PC-3 (cell line): ENCODE measurements around the gene MYL11. TPM values are rescaled to one million over a fixed set of nuclear protein-coding genes. Genes with fewer than 3 reads are reported as not detected.

Source experiments
- ATAC-seq: fragments of 200-7000 bp; cut with Tn5 transposase; 2 replicates; pipeline ENCODE4 v1.9.1; 2020; ENCODE audit warnings: mild to moderate bottlenecking, moderate library complexity
- BruUV-seq: library from RNA; stranded (reverse); fragments of 400-500 nt; replicated peaks from 2 replicates; lab custom pipeline; 2021; lab: Mats Ljungman, UMichigan
- CTCF ChIA-PET: fragments of 300-600 bp; sonication (Branson Sonifier 250); formaldehyde crosslinking; loops from one replicate; lab custom pipeline; 2022; ENCODE audit warnings: antibody characterized with exemption; lab: Charles Lee
- POLR2A ChIA-PET: fragments of 300-600 bp; sonication (Branson Sonifier 250); formaldehyde crosslinking; loops from one replicate; lab custom pipeline; 2022; ENCODE audit warnings: antibody characterized with exemption; ENCODE audit not compliant: unreplicated experiment; lab: Charles Lee
- DNase-seq: peaks from one replicate; pipeline ENCODE4 v3.0.0-alpha.2; 2015
- H2AFZ ChIP-seq: fragments of 300-600 bp; sonication (generic); 2 replicates; pipeline ENCODE4 v1.6.0; 2016; ENCODE audit warnings: antibody characterized with exemption, low read length
- H3F3A ChIP-seq: fragments of 300-600 bp; sonication (generic); one replicate; pipeline ENCODE4 v1.6.0; 2017; ENCODE audit warnings: antibody characterized with exemption, low read length, control low read depth, mild to moderate bottlenecking; ENCODE audit not compliant: unreplicated experiment
- H3K27ac ChIP-seq: fragments of 300-600 bp; sonication (generic); 2 replicates; pipeline ENCODE4 v1.5.1; 2016; ENCODE audit warnings: mild to moderate bottlenecking, low read length
- H3K27me3 ChIP-seq: fragments of 300-600 bp; sonication (generic); 2 replicates; pipeline ENCODE4 v1.6.1; 2016; ENCODE audit warnings: low read length, mixed read lengths
- H3K36me3 ChIP-seq: fragments of 300-600 bp; sonication (generic); 2 replicates; pipeline ENCODE4 v1.6.1; 2016; ENCODE audit warnings: low read depth, mixed run types, low read length, mixed read lengths
- H3K4me1 ChIP-seq: fragments of 300-600 bp; sonication (generic); 2 replicates; pipeline ENCODE4 v1.5.1; 2016; ENCODE audit warnings: low read length; ENCODE audit not compliant: insufficient read depth
- H3K4me2 ChIP-seq: fragments of 300-600 bp; sonication (generic); 2 replicates; pipeline ENCODE4 v1.6.0; 2016; ENCODE audit warnings: low read length
- H3K4me3 ChIP-seq: fragments of 300-600 bp; sonication (generic); 2 replicates; pipeline ENCODE4 v1.5.1; 2016; ENCODE audit warnings: mild to moderate bottlenecking, low read length, mixed read lengths
- H3K79me2 ChIP-seq: fragments of 300-600 bp; sonication (generic); 2 replicates; pipeline ENCODE4 v1.6.1; 2017; ENCODE audit warnings: low read length, mixed read lengths
- H3K9ac ChIP-seq: fragments of 300-600 bp; sonication (generic); 2 replicates; pipeline ENCODE4 v1.6.0; 2016; ENCODE audit warnings: mild to moderate bottlenecking, low read length
- H3K9me2 ChIP-seq: fragments of 300-600 bp; sonication (generic); replicated peaks from 2 replicates; pipeline ENCODE4 v1.6.1; 2016; ENCODE audit warnings: mixed run types, low read length, mixed read lengths
- H3K9me3 ChIP-seq: fragments of 300-600 bp; sonication (generic); 2 replicates; pipeline ENCODE4 v1.6.1; 2016; ENCODE audit warnings: low read length, mixed read lengths
- H4K20me1 ChIP-seq: fragments of 300-600 bp; sonication (generic); 2 replicates; pipeline ENCODE4 v1.6.1; 2016; ENCODE audit warnings: low read length, mixed read lengths
- CTCF ChIP-seq: fragments of 300-600 bp; sonication (generic); conservative IDR thresholded peaks from 2 replicates; pipeline ENCODE4 v1.5.1; 2017; ENCODE audit warnings: antibody characterized with exemption, low read depth, mild to moderate bottlenecking, low read length
- EZH2 ChIP-seq: fragments of 300-600 bp; sonication (generic); IDR thresholded peaks from one replicate; pipeline ENCODE4 v1.6.1; 2017; ENCODE audit warnings: antibody characterized with exemption, mild to moderate bottlenecking, low read length; ENCODE audit not compliant: unreplicated experiment
- EZH2phosphoT487 ChIP-seq: fragments of 300-600 bp; sonication (generic); IDR thresholded peaks from 2 replicates; pipeline ENCODE4 v1.6.1; 2018; ENCODE audit warnings: mild to moderate bottlenecking, antibody characterized with exemption, low read length, borderline replicate concordance
- intact Hi-C: fragments of 100-400 bp; cut with micrococcal nuclease; formaldehyde crosslinking; loops from 2 replicates; pipeline ENCODE4 v1.9.0; 2023
- total RNA-seq: library from RNA; depleted of rRNA; stranded (reverse); fragments of >200 nt; gene quantifications from 2 replicates; pipeline ENCODE4 v1.2.3, GENCODE V29; 2014

MYL11 gene
- total RNA-seq, 1 experiment from 2014 or later, result not detected

GRCh38 chr16:30369091-30369937 lies 5.3 kb upstream of the MYL11 start:
- peaks cover 55% of the 10 kb centered on the region for H3K79me2 ChIP-seq
- DNase-seq, result peak; percentile 8
- BruUV-seq, result no TSS peak
- H3K9me2 ChIP-seq, result no peaks in the 10 kb centered on the region
- no peak for ATAC-seq
- no peaks in the 10 kb centered on the region; the same call in 1 of the 2 replicates for H3K36me3 ChIP-seq
- TF ChIP-seq EZH2phosphoT487, result no peak
- no peak for TF ChIP-seq CTCF
- TF ChIP-seq EZH2, result no peak
- H3K9me3 ChIP-seq, result no peaks in the 10 kb centered on the region
- no peaks in the 10 kb centered on the region for H3K27me3 ChIP-seq
- peaks cover 21% of the 10 kb centered on the region for H3K4me1 ChIP-seq
- H3K4me2 ChIP-seq, result peak overlapping the region; percentile 100
- no peaks in the 10 kb centered on the region for H3F3A ChIP-seq
- ChIA-PET POLR2A (no interaction called here), CTCF (no interaction called here)
- H2AFZ ChIP-seq, result no peak overlapping the region
- H3K4me3 ChIP-seq, result peak overlapping the region; percentile 94
- H3K9ac ChIP-seq, result peak overlapping the region; percentile 78
- peaks cover 19% of the 10 kb centered on the region for H4K20me1 ChIP-seq
- H3K27ac ChIP-seq, result peak overlapping the region; percentile 55
- intact Hi-C loops, result loop anchor here (5.0 kb wide), 1 partner anchor 38 kb away; the partner anchor contains the start of gene ZNF771

GRCh38 chr16:30369938-30370455 lies 4.6 kb upstream of the MYL11 start:
- peak overlapping the region; percentile 78 for H3K9ac ChIP-seq
- H3K36me3 ChIP-seq, result no peaks in the 10 kb centered on the region; the same call in 1 of the 2 replicates
- POLR2A ChIA-PET, result no interaction called here
- peak overlapping the region; percentile 100 for H3K4me2 ChIP-seq
- H3K4me1 ChIP-seq, result peaks cover 21% of the 10 kb centered on the region
- H2AFZ ChIP-seq, result no peak overlapping the region
- no peaks in the 10 kb centered on the region for H3K9me3 ChIP-seq
- H3K9me2 ChIP-seq, result no peaks in the 10 kb centered on the region
- peak overlapping the region; percentile 94 for H3K4me3 ChIP-seq
- H3K27ac ChIP-seq, result no peak overlapping the region
- no peaks in the 10 kb centered on the region for H3K27me3 ChIP-seq
- H4K20me1 ChIP-seq, result peaks cover 19% of the 10 kb centered on the region
- ATAC-seq (peak; percentile 4), DNase-seq (no peak)
- BruUV-seq, result no TSS peak
- intact Hi-C loops, result loop anchor here (1.0 to 5.0 kb wide), 2 partner anchors 37 to 280 kb away; partner anchors contain the start of genes PRR14 and ZNF771
- H3F3A ChIP-seq, result no peaks in the 10 kb centered on the region
- CTCF ChIA-PET, result interaction anchor here (1.0 to 1.3 kb wide), 2 partner anchors 25 to 39 kb away, joined by 4 to 8 read pairs; partner anchors contain the start of gene ZNF48
- TF ChIP-seq CTCF, result no peak
- TF ChIP-seq EZH2phosphoT487, result no peak
- TF ChIP-seq EZH2, result no peak
- H3K79me2 ChIP-seq, result peaks cover 49% of the 10 kb centered on the region
